WTC11 (cell line): ENCODE data around the gene SLC38A10. TPM values are rescaled to one million over a fixed set of nuclear protein-coding genes. Genes with fewer than 3 reads are reported as not detected.

Experiments
- ATAC-seq: fragments of 200-7000 bp; cut with Tn5 transposase; 2 replicates; pipeline ENCODE4 v1.10.0; 2021; ENCODE audit warnings: mild to moderate bottlenecking, moderate library complexity
- CTCF ChIA-PET: fragments of 300-600 bp; sonication (Branson Sonifier 250); formaldehyde crosslinking; loops from one replicate; lab custom pipeline; 2021; ENCODE audit warnings: antibody characterized with exemption; lab: Charles Lee
- POLR2A ChIA-PET: fragments of 350-600 bp; sonication (Branson Sonifier 250); formaldehyde crosslinking; loops from one replicate; lab custom pipeline; 2021; ENCODE audit warnings: antibody characterized with exemption; lab: Charles Lee
- DNase-seq: peaks from one replicate; pipeline ENCODE4 v3.0.0; 2021; ENCODE audit warnings: low spot score
- H3K27ac Mint-ChIP-seq: 2 replicates; pipeline ENCODE4 v1.8.0; 2021; ENCODE audit warnings: mixed read lengths
- H3K27me3 Mint-ChIP-seq: 2 replicates; pipeline ENCODE4 v1.8.0; 2021; ENCODE audit warnings: low read depth, mild to moderate bottlenecking, moderate library complexity, mixed read lengths
- H3K36me3 Mint-ChIP-seq: 2 replicates; pipeline ENCODE4 v1.8.0; 2021; ENCODE audit warnings: mixed read lengths
- H3K4me1 Mint-ChIP-seq: 2 replicates; pipeline ENCODE4 v1.8.0; 2022; ENCODE audit warnings: mixed read lengths
- H3K4me3 Mint-ChIP-seq: 2 replicates; pipeline ENCODE4 v1.8.0; 2021; ENCODE audit warnings: mild to moderate bottlenecking, moderate library complexity, mixed read lengths
- H3K9me3 Mint-ChIP-seq: 2 replicates; pipeline ENCODE4 v1.8.0; 2021; ENCODE audit warnings: mixed read lengths
- CBFB ChIP-seq: sonication (generic); formaldehyde crosslinking; IDR thresholded peaks from 2 replicates; pipeline ENCODE4 v1.8.1; 2022; ENCODE audit warnings: mild to moderate bottlenecking, low read depth, missing genetic modification reagents
- FOXJ3 ChIP-seq: sonication (generic); formaldehyde crosslinking; IDR thresholded peaks from 2 replicates; pipeline ENCODE4 v1.9.0; 2021; ENCODE audit warnings: missing genetic modification reagents, mild to moderate bottlenecking, borderline replicate concordance
- JAZF1 ChIP-seq: fragments of 250-450 bp; sonication (Bioruptor Pico); IDR thresholded peaks from 2 replicates; pipeline ENCODE4 v1.9.0; 2021; ENCODE audit warnings: moderate library complexity, mild to moderate bottlenecking, inconsistent platforms
- MYBL2 ChIP-seq: sonication (generic); formaldehyde crosslinking; IDR thresholded peaks from 2 replicates; pipeline ENCODE4 v1.8.1; 2023; ENCODE audit warnings: mild to moderate bottlenecking, moderate library complexity, missing genetic modification reagents
- NFE2L1 ChIP-seq: sonication (generic); formaldehyde crosslinking; IDR thresholded peaks from 2 replicates; pipeline ENCODE4 v1.8.1; 2023; ENCODE audit warnings: missing genetic modification reagents
- RELA ChIP-seq: sonication (generic); formaldehyde crosslinking; IDR thresholded peaks from 2 replicates; pipeline ENCODE4 v1.8.1; 2022; ENCODE audit warnings: missing genetic modification reagents, mild to moderate bottlenecking, borderline replicate concordance
- RORB ChIP-seq: fragments of 250-450 bp; sonication (Bioruptor Pico); IDR thresholded peaks from 2 replicates; pipeline ENCODE4 v1.9.0; 2021; ENCODE audit warnings: mild to moderate bottlenecking
- SMAD4 ChIP-seq: sonication (generic); formaldehyde crosslinking; IDR thresholded peaks from 2 replicates; pipeline ENCODE4 v1.8.0; 2022; ENCODE audit warnings: mild to moderate bottlenecking, missing genetic modification reagents
- SOX15 ChIP-seq: fragments of 250-450 bp; sonication (Bioruptor Pico); IDR thresholded peaks from 2 replicates; pipeline ENCODE4 v1.9.0; 2021; ENCODE audit warnings: mild to moderate bottlenecking
- ZBTB21 ChIP-seq: sonication (generic); formaldehyde crosslinking; IDR thresholded peaks from 2 replicates; pipeline ENCODE4 v1.8.1; 2023; ENCODE audit warnings: mild to moderate bottlenecking, missing genetic modification reagents, borderline replicate concordance
- ZNF232 ChIP-seq: sonication (generic); formaldehyde crosslinking; IDR thresholded peaks from 2 replicates; pipeline ENCODE4 v1.8.0; 2022; ENCODE audit warnings: mild to moderate bottlenecking, missing genetic modification reagents
- ZNF317 ChIP-seq: sonication (generic); formaldehyde crosslinking; IDR thresholded peaks from 2 replicates; pipeline ENCODE4 v1.8.1; 2023; ENCODE audit warnings: low read depth, mild to moderate bottlenecking, moderate library complexity, missing genetic modification reagents, borderline replicate concordance
- total RNA-seq: library from RNA; stranded (reverse); gene quantifications from 3 replicates; pipeline ENCODE4 v1.2.3, GENCODE V29; 2021
- TF ChIP-seq, protein P1 (sequence below): sonication (generic); formaldehyde crosslinking; IDR thresholded peaks from 2 replicates; pipeline ENCODE4 v1.8.1; 2023; ENCODE audit warnings: mild to moderate bottlenecking, missing genetic modification reagents, borderline replicate concordance
- TF ChIP-seq, protein P2 (sequence below): fragments of 250-450 bp; sonication (Bioruptor Pico); conservative IDR thresholded peaks from 2 replicates; pipeline ENCODE4 v1.9.0; 2021; ENCODE audit warnings: mild to moderate bottlenecking
- TF ChIP-seq, protein P3 (sequence below): sonication (generic); formaldehyde crosslinking; IDR thresholded peaks from 2 replicates; pipeline ENCODE4 v1.8.1; 2022; ENCODE audit warnings: missing genetic modification reagents, borderline replicate concordance
- TF ChIP-seq, protein P4 (sequence below): sonication (generic); formaldehyde crosslinking; IDR thresholded peaks from 2 replicates; pipeline ENCODE4 v1.8.1; 2023; ENCODE audit warnings: mild to moderate bottlenecking, missing genetic modification reagents
- TF ChIP-seq, protein P5 (sequence below): fragments of 200-600 bp; IDR thresholded peaks from 2 replicates; pipeline ENCODE4 v1.8.0; 2022; ENCODE audit warnings: antibody characterized with exemption
- TF ChIP-seq, protein P6 (sequence below): fragments of 250-450 bp; sonication (Bioruptor Pico); IDR thresholded peaks from 2 replicates; pipeline ENCODE4 v2.1.2; 2022; ENCODE audit warnings: mild to moderate bottlenecking, moderate library complexity
- TF ChIP-seq, protein P7 (sequence below): sonication (generic); formaldehyde crosslinking; IDR thresholded peaks from 2 replicates; pipeline ENCODE4 v1.8.0; 2022; ENCODE audit warnings: mild to moderate bottlenecking, missing genetic modification reagents

The SLC38A10 gene
- total RNA-seq, 1 experiment from 2014 or later = 47.0 TPM

DNA sequence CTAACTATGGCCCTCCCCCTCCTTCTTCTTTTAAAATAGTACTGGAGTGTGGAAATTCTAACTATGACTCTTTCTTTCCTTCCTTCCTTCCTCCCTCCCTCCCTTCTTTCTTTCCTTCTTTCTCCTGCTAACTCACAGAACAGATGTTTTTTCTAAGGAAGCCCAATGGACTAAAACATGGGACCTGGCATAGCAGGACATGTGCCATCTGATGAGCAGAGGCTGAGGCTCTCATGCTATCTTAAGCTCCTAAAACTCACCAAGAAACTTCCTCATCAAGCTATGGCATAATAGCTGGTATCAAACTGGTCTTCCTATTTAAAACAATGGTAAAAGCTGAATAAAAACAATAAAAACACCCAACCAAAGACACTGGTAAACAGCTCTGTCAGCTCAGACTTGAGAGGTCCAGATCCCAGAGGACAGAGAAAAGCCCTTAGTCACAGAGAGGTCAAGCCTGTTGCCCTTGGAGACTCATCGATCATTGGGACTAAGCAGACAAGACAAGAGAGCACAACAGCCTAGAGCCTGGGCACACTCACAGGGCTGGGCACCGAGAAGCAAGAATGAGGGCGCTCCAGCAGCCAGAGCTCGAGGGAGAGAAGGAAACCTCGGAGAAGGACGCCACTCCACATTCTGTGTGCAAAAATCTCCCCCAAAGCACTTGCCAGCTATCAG is 27.6 kb downstream of the SLC38A10 start (continued):
- TF ChIP-seq, protein P1, sequence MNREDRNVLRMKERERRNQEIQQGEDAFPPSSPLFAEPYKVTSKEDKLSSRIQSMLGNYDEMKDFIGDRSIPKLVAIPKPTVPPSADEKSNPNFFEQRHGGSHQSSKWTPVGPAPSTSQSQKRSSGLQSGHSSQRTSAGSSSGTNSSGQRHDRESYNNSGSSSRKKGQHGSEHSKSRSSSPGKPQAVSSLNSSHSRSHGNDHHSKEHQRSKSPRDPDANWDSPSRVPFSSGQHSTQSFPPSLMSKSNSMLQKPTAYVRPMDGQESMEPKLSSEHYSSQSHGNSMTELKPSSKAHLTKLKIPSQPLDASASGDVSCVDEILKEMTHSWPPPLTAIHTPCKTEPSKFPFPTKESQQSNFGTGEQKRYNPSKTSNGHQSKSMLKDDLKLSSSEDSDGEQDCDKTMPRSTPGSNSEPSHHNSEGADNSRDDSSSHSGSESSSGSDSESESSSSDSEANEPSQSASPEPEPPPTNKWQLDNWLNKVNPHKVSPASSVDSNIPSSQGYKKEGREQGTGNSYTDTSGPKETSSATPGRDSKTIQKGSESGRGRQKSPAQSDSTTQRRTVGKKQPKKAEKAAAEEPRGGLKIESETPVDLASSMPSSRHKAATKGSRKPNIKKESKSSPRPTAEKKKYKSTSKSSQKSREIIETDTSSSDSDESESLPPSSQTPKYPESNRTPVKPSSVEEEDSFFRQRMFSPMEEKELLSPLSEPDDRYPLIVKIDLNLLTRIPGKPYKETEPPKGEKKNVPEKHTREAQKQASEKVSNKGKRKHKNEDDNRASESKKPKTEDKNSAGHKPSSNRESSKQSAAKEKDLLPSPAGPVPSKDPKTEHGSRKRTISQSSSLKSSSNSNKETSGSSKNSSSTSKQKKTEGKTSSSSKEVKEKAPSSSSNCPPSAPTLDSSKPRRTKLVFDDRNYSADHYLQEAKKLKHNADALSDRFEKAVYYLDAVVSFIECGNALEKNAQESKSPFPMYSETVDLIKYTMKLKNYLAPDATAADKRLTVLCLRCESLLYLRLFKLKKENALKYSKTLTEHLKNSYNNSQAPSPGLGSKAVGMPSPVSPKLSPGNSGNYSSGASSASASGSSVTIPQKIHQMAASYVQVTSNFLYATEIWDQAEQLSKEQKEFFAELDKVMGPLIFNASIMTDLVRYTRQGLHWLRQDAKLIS (CRISPR knock-in tag) = no peak
- no peak for TF ChIP-seq SOX15 (CRISPR knock-in tag)
- no peak for TF ChIP-seq ZNF232 (CRISPR knock-in tag)
- no peak for TF ChIP-seq ZBTB21 (CRISPR knock-in tag)
- no peak for TF ChIP-seq NFE2L1
- TF ChIP-seq FOXJ3 (CRISPR knock-in tag) = no peak
- TF ChIP-seq, protein P2, sequence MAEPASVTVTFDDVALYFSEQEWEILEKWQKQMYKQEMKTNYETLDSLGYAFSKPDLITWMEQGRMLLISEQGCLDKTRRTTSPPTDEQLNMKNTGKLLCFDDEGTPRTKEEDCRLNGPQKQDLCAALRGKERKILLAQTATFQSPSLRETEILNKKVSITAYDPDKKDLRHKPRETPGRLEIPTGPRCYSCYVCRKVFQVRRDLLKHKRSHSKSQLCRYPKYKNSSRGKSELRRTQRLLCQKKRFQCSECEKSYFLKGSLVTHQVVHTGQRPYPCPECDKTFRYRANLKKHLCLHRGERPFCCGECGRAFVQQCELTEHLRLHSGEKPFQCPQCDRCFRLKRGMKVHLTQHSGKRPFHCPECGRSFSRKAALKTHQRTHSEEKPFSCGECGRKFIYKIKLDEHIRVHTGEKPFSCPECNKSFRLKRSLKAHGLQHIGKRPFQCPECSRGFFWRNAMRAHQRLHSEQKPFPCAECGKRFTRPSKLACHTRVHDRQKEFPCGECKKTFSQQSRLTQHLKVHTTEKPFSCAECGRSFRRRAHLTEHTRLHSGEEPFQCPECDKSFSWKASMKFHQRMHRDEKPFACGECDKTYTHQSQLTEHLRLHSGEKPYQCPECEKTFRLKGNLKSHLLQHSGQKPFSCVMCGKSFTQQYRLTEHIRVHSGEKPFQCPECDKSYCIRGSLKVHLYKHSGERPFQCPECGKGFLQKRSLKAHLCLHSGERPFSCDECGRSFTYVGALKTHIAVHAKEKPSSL (CRISPR knock-in tag) = no peak
- TF ChIP-seq, all 79 proteins: peak for 0

DNA sequence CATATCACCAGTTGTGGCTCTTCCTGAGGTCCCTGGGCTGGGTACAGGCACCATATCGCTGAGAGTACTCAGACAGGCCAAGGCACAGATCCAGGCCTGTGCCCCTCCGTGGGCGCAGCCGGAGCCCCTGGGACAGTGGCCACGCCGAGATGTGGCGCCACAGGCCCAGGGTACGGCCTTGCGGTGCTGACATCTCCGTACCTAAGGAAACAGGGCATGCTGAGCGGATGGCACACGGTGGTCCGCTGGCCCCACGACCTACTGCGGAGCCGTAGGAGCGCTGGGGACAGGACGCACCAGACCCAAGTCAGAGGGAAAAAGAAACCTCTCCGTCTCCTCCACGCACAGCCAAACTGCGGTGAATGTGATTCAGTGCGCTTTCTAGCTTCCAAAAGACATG is 29.5 kb downstream of the SLC38A10 start:
- ChIA-PET CTCF (interaction anchor here (0.9 kb wide), 1 partner anchor 11 kb away, joined by 3 read pairs; no protein-coding TSS in a partner anchor), POLR2A (no interaction called here)
- no peaks in the 10 kb centered on the region for H3K27me3 Mint-ChIP-seq
- ATAC-seq = no peak
- H3K9me3 Mint-ChIP-seq = no peaks in the 10 kb centered on the region
- peaks cover 20% of the 10 kb centered on the region for H3K36me3 Mint-ChIP-seq
- no peak for DNase-seq
- H3K4me3 Mint-ChIP-seq = no peak overlapping the region
- H3K27ac Mint-ChIP-seq = peak overlapping the region; percentile 33; the same call in 1 of the 2 replicates
- no peaks in the 10 kb centered on the region for H3K4me1 Mint-ChIP-seq
- TF ChIP-seq, protein P3, sequence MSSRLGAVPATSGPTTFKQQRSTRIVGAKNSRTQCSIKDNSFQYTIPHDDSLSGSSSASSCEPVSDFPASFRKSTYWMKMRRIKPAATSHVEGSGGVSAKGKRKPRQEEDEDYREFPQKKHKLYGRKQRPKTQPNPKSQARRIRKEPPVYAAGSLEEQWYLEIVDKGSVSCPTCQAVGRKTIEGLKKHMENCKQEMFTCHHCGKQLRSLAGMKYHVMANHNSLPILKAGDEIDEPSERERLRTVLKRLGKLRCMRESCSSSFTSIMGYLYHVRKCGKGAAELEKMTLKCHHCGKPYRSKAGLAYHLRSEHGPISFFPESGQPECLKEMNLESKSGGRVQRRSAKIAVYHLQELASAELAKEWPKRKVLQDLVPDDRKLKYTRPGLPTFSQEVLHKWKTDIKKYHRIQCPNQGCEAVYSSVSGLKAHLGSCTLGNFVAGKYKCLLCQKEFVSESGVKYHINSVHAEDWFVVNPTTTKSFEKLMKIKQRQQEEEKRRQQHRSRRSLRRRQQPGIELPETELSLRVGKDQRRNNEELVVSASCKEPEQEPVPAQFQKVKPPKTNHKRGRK (CRISPR knock-in tag) = no peak
- TF ChIP-seq, protein P4, sequence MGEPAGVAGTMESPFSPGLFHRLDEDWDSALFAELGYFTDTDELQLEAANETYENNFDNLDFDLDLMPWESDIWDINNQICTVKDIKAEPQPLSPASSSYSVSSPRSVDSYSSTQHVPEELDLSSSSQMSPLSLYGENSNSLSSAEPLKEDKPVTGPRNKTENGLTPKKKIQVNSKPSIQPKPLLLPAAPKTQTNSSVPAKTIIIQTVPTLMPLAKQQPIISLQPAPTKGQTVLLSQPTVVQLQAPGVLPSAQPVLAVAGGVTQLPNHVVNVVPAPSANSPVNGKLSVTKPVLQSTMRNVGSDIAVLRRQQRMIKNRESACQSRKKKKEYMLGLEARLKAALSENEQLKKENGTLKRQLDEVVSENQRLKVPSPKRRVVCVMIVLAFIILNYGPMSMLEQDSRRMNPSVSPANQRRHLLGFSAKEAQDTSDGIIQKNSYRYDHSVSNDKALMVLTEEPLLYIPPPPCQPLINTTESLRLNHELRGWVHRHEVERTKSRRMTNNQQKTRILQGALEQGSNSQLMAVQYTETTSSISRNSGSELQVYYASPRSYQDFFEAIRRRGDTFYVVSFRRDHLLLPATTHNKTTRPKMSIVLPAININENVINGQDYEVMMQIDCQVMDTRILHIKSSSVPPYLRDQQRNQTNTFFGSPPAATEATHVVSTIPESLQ (CRISPR knock-in tag) = no peak
- TF ChIP-seq SMAD4 (CRISPR knock-in tag) (no peak), RORB (CRISPR knock-in tag) (no peak), CBFB (CRISPR knock-in tag) (no peak), MYBL2 (CRISPR knock-in tag) (no peak), RELA (no peak), ZNF317 (CRISPR knock-in tag) (no peak), JAZF1 (CRISPR knock-in tag) (no peak)
- TF ChIP-seq, protein P5, sequence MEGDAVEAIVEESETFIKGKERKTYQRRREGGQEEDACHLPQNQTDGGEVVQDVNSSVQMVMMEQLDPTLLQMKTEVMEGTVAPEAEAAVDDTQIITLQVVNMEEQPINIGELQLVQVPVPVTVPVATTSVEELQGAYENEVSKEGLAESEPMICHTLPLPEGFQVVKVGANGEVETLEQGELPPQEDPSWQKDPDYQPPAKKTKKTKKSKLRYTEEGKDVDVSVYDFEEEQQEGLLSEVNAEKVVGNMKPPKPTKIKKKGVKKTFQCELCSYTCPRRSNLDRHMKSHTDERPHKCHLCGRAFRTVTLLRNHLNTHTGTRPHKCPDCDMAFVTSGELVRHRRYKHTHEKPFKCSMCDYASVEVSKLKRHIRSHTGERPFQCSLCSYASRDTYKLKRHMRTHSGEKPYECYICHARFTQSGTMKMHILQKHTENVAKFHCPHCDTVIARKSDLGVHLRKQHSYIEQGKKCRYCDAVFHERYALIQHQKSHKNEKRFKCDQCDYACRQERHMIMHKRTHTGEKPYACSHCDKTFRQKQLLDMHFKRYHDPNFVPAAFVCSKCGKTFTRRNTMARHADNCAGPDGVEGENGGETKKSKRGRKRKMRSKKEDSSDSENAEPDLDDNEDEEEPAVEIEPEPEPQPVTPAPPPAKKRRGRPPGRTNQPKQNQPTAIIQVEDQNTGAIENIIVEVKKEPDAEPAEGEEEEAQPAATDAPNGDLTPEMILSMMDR = no peak
- TF ChIP-seq, protein P2 (CRISPR knock-in tag) = no peak
- TF ChIP-seq, protein P6, sequence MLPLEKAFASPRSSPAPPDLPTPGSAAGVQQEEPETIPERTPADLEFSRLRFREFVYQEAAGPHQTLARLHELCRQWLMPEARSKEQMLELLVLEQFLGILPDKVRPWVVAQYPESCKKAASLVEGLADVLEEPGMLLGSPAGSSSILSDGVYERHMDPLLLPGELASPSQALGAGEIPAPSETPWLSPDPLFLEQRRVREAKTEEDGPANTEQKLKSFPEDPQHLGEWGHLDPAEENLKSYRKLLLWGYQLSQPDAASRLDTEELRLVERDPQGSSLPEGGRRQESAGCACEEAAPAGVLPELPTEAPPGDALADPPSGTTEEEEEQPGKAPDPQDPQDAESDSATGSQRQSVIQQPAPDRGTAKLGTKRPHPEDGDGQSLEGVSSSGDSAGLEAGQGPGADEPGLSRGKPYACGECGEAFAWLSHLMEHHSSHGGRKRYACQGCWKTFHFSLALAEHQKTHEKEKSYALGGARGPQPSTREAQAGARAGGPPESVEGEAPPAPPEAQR = no peak
- TF ChIP-seq, protein P7, sequence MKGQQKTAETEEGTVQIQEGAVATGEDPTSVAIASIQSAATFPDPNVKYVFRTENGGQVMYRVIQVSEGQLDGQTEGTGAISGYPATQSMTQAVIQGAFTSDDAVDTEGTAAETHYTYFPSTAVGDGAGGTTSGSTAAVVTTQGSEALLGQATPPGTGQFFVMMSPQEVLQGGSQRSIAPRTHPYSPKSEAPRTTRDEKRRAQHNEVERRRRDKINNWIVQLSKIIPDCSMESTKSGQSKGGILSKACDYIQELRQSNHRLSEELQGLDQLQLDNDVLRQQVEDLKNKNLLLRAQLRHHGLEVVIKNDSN (CRISPR knock-in tag) = no peak
